HepG2 (cell line): ENCODE measurements around the gene FNDC3B. TPM values are rescaled to one million over a fixed set of nuclear protein-coding genes. Genes with fewer than 3 reads are reported as not detected.

Experiments
- AHDC1 ChIP-seq: sonication (generic); formaldehyde crosslinking; IDR thresholded peaks from 2 replicates; pipeline ENCODE4 v1.5.1; 2020; ENCODE audit warnings: mild to moderate bottlenecking, missing genetic modification reagents, borderline replicate concordance
- CBX5 ChIP-seq: sonication (generic); formaldehyde crosslinking; IDR thresholded peaks from 2 replicates; pipeline ENCODE4 v1.4.0; 2020; ENCODE audit warnings: missing genetic modification reagents, borderline replicate concordance
- CHD4 ChIP-seq: fragments of 200-600 bp; sonication (generic); IDR thresholded peaks from 2 replicates; pipeline ENCODE4 v1.7.0; 2017; ENCODE audit warnings: mild to moderate bottlenecking, low read length, borderline replicate concordance
- FOXK1 ChIP-seq: sonication (generic); formaldehyde crosslinking; IDR thresholded peaks from 2 replicates; pipeline ENCODE4 v1.4.0; 2020; ENCODE audit warnings: low read depth, missing genetic modification reagents, borderline replicate concordance
- HNRNPL ChIP-seq: fragments of 200-400 bp; formaldehyde crosslinking; IDR thresholded peaks from 2 replicates; pipeline ENCODE4 v1.6.1; 2017; ENCODE audit warnings: mild to moderate bottlenecking, low read depth, low read length
- KMT2A ChIP-seq: sonication (generic); formaldehyde crosslinking; IDR thresholded peaks from 2 replicates; pipeline ENCODE4 v1.4.0; 2020; ENCODE audit warnings: missing genetic modification reagents
- MTF2 ChIP-seq: sonication (generic); formaldehyde crosslinking; IDR thresholded peaks from 2 replicates; pipeline ENCODE4 v1.5.0; 2020; ENCODE audit warnings: missing genetic modification reagents, borderline replicate concordance
- TRAFD1 ChIP-seq: sonication (generic); formaldehyde crosslinking; IDR thresholded peaks from 2 replicates; pipeline ENCODE4 v1.5.1; 2020; ENCODE audit warnings: missing genetic modification reagents, mild to moderate bottlenecking, borderline replicate concordance
- TRIM24 ChIP-seq: sonication (generic); formaldehyde crosslinking; IDR thresholded peaks from 2 replicates; pipeline ENCODE4 v1.8.0; 2022; ENCODE audit warnings: mild to moderate bottlenecking, missing genetic modification reagents
- ZNF18 ChIP-seq: sonication (generic); formaldehyde crosslinking; IDR thresholded peaks from 2 replicates; pipeline ENCODE4 v1.8.0; 2022; ENCODE audit warnings: mild to moderate bottlenecking, missing genetic modification reagents; ENCODE audit not compliant: insufficient replicate concordance
- ZNF253 ChIP-seq: sonication (generic); formaldehyde crosslinking; IDR thresholded peaks from 2 replicates; pipeline ENCODE4 v1.8.0; 2022; ENCODE audit warnings: mild to moderate bottlenecking, missing genetic modification reagents, borderline replicate concordance
- ZNF264 ChIP-seq: sonication (generic); formaldehyde crosslinking; IDR thresholded peaks from 2 replicates; pipeline ENCODE4 v1.4.0; 2020; ENCODE audit warnings: missing genetic modification reagents
- ZNF687 ChIP-seq: sonication (generic); formaldehyde crosslinking; IDR thresholded peaks from 2 replicates; pipeline ENCODE4 v1.5.1; 2020; ENCODE audit warnings: mild to moderate bottlenecking, missing genetic modification reagents, moderate library complexity
- ZNF747 ChIP-seq: sonication (generic); formaldehyde crosslinking; IDR thresholded peaks from 2 replicates; pipeline ENCODE4 v1.8.1; 2023; ENCODE audit warnings: missing genetic modification reagents, mild to moderate bottlenecking, borderline replicate concordance
- ZNF841 ChIP-seq: sonication (generic); formaldehyde crosslinking; IDR thresholded peaks from 2 replicates; pipeline ENCODE4 v1.8.1; 2023; ENCODE audit warnings: missing genetic modification reagents, borderline replicate concordance
- ZZZ3 ChIP-seq: sonication (generic); formaldehyde crosslinking; IDR thresholded peaks from 2 replicates; pipeline ENCODE4 v1.4.0; 2020; ENCODE audit warnings: missing genetic modification reagents, mild to moderate bottlenecking, borderline replicate concordance
- polyA plus RNA-seq, 8 experiments: library from polyadenylated mRNA; depleted of rRNA in 3 of 8; stranded (reverse) in 7 of 8; unstranded in 1 of 8; fragments of >200 nt; fragmentation: Illumina TruSeq in 4 of 8; extraction: Trizol in 4 of 8; gene quantifications; 2 replicates each; pipeline versions ENCODE4 v1.2.1 to v1.2.3, GENCODE V29; 2011 to 2016; ENCODE audit warnings: low read depth in 4 of 8, missing spikeins in 1 of 8, mixed read lengths in 1 of 8; ENCODE audit not compliant: insufficient read depth in 1 of 8
- total RNA-seq, 5 experiments: library from RNA; depleted of rRNA; stranded (reverse); fragments of >200 nt; fragmentation: Illumina TruSeq; extraction: Trizol; gene quantifications; 2 replicates each; pipeline ENCODE4 v1.2.3, GENCODE V29; 2016; ENCODE audit warnings: low read depth in 1 of 5

Gene FNDC3B
- total and polyA plus RNA-seq, 2 of the 13 experiments (the other 11 are each of a cell fraction or from before 2014, with no cell fraction given), result 74.8 to 103 TPM

GRCh38 chr3:172061724-172062184, 22.4 kb downstream of the FNDC3B start (continued):
- TF ChIP-seq ZNF687 (CRISPR knock-in tag), result no peak
- TF ChIP-seq TRAFD1 (CRISPR knock-in tag), result no peak
- no peak for TF ChIP-seq HNRNPL
- peak; percentile 92; the same call in 1 of the 2 replicates for TF ChIP-seq AHDC1 (CRISPR knock-in tag)
- no peak for TF ChIP-seq ZNF841 (CRISPR knock-in tag)
- TF ChIP-seq ZNF747, result 0 out of 2 replicates have a peak, but pooled peaks have one; percentile 24
- TF ChIP-seq ZZZ3 (CRISPR knock-in tag), result no peak
- TF ChIP-seq ZNF253 (CRISPR knock-in tag), result no peak
- no peak for TF ChIP-seq ZNF18
- TF ChIP-seq TRIM24 (CRISPR knock-in tag), result no peak
- TF ChIP-seq KMT2A (CRISPR knock-in tag), result peak; percentile 45; the same call in 1 of the 2 replicates
- TF ChIP-seq MTF2 (CRISPR knock-in tag), result no peak
- no peak for TF ChIP-seq CBX5 (CRISPR knock-in tag)
- TF ChIP-seq CHD4, result no peak
- TF ChIP-seq FOXK1 (CRISPR knock-in tag), result no peak
- no peak for TF ChIP-seq ZNF264
